Urothelium cell line (cell line): ENCODE data around the gene HEBP1.
A peak's percentile ranks its signal among the peaks of the same experiment; 100 is the strongest.

ENCODE experiments used
- DNase-seq: peaks from one replicate; pipeline ENCODE4 v3.0.0; 2011; ENCODE audit warnings: low spot score, mixed read lengths
- FAIRE-seq: peaks from 2 replicates; lab custom pipeline; 2011; peaks lifted over from hg19 to GRCh38; lab: Jason Lieb, UNC

The HEBP1 gene

DNA sequence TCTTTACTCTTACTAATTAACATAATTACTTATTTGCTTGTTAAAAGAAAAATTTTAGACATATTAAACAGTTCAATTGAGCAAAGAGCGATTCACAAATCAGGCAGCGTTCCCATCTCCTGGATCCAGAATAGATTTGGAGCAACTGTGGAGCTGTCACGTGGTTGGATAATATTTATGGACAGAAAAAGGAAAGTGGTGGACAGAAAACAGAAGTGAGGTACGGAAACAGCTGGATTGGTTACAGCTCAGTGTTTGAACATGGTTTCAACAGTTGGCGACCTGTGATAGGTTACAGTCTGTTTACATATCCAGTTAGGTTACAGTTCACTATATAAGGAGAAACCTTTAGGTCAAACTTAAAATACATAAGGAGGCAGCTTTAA lies 24.5 kb upstream of the HEBP1 start:
- FAIRE-seq: peak; percentile 63

DNA sequence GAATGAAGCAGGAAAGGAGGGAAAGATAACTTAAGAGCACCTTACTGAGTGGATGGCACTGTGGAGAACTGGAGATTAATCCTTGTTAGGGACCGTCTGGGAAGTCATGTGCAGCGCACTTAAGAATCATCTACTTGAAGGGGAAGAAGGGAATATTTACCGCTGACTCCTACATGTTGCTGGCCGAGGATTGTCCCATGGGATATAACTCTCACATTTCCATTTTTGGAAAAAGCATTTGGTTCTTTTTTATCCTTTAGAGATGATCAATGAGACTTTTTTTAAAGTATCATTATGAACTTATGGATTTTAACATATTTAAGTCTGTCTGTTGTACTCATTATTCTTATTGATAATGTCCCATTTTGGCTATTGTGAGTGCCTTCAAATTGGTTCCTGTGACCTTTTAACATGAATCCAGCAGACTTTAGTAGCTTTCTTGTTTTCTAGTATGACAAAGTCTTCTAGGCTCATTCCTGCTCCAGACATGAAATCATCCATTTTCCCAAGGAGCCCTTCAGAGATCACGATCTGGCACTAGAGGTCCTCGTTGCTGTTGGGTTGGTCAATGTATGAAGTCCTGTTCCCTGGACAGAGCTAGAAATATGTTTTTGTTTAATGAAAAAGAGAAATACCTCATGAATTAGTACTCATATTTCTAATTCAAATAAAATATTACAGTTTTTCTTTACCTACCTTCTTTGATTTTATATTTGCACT lies 23.9 kb upstream of the HEBP1 start:
- FAIRE-seq: peak; percentile 74
- DNase-seq: no peak

More for the DNA sequence above, 24.5 kb upstream of the HEBP1 start:
- no peak for DNase-seq

DNA sequence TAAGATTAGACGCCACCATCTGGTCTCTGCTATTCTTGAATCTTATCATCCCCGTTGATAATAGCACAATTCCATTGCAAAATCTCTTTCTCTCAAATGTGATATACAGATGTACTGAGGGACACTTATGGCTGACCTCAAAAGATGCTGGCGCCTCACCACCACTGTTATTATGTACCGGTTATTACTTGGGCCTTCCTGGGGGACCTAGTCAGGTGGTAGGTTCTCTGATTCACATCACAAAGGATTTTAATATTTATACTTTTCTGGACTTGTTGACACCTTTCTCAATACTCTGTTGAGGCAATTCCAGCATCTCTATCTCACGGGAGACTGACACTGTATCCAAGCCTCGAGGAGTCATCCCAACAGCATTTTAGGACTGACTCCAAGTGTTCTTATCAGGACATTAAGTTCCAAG lies 22.8 kb upstream of the HEBP1 start:
- DNase-seq: no peak
- no peak for FAIRE-seq

DNA sequence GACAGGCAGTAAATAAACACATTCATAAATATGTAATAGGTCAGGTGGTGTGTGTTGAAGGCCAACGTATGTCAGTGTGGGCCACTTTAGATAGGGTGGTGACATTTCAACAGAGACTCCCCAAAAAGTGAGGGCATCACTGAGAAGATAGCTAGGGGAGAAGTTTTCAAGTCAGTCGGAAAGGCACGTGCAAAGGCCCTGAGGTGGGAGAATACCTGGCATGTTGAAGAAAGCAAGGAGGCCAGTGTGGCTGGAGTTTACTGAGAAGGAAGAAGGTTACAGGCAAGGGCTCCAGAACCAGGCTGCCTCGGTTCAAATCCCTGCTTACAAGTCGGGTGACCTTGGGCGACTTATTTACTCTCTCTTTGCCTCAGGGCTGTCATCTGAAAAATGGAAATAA lies 11.0 kb upstream of the HEBP1 start:
- DNase-seq: no peak

DNA sequence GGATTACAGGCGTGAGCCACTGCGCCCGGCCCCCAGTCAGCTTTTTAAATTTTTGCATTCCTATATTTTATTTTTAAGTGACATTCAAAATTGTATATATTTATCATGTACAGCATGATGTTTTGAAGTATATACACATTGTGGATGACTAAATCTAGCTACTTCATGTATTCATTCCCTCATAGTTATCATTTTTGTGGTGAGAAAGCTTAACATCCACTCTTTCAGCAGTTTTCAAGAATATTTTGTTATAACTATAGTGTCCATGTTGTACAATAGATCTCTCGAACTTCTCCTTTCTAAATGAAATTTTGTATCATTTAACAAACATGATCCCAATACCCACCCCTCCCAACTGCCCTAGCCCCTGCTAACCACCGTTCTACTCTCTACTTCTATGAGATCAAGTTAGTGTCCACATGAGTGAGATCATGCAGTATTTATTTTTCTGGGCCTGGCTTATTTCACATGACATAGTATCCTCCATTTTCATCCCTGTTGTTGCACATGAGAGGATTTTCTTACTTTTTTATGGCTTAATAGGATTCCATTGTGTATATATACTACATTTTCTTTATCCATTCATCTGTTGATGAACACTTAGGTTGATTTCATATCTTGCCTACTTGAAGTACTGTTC lies 8.8 kb upstream of the HEBP1 start:
- FAIRE-seq: peak; percentile 68
- DNase-seq: no peak

More for the DNA sequence above, 11.0 kb upstream of the HEBP1 start:
- no peak for FAIRE-seq

DNA sequence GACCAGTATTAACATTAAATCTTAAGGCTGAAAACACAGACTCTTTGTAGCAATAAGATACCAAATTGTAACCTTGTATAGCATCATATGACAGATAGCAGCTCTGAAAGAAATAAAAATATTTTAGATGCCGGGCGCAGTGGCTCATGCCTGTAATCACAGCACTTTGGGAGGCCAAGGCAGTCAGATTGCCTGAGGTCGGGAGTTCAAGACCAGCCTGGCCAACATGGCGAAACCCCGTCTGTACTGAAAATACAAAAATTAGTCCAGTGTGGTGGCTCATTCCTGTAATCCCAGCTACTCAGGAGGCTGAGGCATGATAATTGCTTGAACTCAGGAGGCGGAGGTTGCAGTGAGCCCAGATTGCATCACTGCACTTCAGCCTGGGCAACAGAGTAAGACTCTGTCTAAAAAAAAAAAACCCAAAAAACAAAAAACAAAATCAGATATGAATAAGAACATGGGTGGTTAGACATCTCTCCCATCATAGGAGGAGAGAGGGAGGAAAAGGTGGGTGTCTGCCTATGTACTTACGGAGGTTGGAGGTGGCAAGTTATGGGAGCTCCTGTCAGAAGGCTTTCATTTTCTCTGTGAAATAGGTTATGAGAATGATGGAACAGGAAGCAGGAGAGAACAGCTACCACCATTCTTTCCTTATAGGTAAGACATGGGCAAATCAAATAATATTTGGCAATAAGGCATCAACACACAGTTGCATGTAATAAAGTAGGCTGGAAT lies 7.6 kb upstream of the HEBP1 start:
- DNase-seq: no peak
- no peak for FAIRE-seq

DNA sequence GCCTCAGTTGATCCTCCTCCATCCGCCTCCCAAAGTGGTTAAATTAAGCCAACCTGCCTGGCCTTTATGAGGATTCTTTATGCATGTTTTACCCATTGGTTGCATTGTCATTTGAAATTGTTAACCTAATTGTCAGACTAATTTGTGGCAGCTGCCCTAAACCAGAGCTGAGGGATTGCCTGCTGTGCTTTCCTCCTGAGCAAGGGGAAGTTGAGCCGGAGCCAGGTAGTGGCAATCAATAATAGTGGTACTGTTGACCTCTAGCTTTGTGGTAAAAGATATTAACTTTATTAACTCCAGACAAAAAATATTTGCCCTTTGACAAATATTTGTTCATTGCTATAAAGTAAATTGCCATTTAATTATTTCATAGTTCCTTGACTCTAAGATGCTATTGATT lies 5.6 kb upstream of the HEBP1 start:
- FAIRE-seq (no peak), DNase-seq (no peak)

DNA sequence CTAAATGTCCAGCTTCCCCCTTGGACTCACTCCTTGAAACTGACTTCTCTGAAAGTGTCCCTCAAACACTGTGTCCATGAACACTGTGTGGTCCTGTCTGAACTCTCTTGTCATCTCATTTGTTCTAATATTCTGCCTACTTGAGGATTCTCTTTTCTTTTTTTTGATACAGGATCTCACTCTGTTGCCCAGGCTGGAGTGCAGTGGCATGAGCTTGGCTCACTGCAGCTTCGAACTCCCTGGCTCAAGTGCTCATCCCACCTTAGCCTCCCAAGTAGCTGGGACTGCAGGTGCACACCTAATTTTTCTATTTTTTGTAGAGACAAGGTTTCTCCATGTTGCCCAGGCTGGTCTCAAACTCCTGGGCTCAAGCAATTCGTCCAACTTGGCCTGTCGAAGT lies 4.9 kb upstream of the HEBP1 start:
- FAIRE-seq (no peak), DNase-seq (no peak)

DNA sequence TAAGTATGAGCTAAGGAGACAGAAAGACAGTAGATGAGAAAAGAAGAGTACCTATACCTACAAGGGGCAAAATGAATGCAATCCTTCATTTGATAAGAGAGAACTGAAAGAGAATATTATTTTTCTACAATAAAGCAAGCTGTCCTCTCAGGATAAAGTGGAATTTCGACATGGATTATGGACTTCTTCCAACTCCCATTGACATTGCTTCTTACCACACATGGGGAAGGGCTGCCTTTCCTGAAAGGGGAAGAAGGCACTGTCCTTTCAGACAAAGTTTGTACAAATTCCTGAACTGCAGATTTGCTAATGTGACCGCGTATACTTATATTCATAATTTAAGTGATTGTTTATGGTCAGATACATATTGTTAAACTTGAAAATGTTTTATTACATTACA lies 4.3 kb upstream of the HEBP1 start:
- DNase-seq (no peak), FAIRE-seq (no peak)

DNA sequence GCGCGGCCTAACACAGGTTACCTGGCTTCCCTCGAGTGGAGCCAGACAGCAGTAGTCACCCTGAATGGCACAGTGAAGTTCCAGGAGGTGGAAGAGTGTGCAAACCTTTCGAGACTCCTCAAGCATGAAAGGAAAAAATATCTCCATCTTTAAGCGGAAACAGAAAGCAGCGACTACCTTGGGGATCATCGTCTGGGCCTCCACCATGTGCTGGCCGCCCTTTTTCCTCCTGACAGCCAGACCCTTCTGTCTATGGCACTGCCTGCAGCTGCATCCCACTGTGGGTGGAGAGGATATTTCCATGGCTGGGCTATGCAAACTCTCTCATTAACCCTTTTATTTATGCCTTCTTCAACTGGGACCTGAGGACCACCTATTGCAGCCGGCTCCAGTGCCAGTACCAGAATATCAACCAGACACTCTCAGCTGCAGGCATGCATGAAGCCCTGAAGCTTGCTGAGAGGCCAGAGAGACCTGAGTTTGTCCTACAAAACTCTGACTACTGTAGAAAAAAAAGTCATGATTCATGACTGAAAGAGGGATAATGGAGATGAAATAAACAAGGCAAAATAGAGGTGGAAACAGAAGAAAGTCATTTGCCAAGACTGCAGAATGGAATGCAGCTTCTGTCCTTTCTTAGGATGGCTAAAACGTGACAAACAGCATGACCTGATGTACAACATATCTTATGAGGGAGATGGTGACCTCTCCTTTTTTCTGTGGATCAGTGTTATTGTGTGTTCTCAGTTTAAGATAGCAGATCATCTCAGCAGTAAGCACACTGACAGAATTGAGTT lies 2.4 kb upstream of the HEBP1 start:
- DNase-seq (no peak), FAIRE-seq (no peak)

DNA sequence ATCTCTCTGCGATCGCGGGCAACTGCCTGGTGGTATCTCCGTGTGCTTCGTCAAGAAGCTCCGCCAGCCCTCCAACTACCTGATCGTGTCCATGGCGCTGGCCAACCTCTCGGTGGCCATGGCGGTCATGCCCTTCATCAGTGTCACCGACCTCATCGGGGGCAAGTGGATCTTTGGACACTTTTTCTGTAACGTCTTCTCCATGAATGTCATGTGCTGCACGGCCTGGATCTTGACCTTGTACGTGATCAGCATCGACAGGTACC lies 1.6 kb upstream of the HEBP1 start:
- FAIRE-seq (peak; percentile 62), DNase-seq (no peak)

DNA sequence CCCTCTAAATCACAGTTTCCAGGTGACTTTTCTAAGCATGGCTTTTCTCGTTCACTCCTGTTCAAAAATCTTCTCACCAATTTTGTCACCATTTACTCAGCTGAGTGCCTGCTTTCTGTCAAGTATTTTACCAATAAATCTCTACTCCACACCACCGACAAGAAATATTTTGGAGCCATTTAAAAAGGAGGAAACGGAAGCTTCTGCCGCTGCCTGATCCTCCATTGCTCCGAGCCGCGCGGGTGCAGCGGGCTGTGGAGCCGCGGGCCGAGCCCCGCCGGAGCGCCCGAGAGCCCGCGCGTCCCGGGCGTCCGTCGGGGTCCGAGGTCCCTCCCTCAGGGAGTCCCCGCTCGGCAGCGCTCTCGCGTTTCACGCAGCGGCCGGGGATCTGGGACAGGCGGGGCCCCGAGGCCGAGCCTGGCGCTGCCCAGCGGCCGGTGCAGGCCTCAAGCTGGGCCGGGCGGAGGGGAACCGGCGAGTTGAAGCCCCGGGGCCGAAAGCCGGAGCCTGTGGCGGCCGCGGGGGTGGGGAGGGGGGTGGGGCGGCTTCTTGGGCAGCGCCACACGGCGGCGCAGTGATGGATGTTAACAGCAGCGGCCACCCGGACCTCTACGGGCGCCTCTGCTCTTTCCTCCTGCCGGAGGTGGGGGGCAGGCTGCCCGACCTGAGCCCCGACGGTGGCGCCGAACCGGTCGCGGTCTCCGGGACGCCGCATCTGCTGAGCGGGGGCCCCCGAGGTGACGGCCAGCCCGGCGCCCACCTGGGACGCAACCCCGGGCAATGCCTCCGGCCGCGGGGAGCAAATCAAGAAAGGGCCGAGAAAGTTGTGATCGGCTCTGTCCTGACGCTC lies 1.1 kb upstream of the HEBP1 start:
- no peak for FAIRE-seq
- peak; percentile 93 for DNase-seq

DNA sequence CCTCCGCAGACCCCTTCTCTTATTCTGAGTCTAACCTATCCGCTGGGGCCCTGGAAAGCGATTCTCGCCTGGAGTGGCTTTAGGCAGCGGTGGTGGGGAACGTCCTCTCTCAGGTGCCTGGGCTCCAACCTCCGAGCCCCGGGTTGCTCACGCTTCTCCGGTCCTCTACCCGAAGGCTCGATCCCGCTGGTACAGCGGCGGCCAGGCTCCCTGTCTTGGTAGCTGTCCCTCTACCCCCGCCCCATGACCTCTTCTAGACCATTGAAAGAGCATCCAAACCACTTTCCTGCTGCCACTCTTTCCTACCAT lies 505 bp upstream of the HEBP1 start:
- FAIRE-seq: no peak
- no peak for DNase-seq

DNA sequence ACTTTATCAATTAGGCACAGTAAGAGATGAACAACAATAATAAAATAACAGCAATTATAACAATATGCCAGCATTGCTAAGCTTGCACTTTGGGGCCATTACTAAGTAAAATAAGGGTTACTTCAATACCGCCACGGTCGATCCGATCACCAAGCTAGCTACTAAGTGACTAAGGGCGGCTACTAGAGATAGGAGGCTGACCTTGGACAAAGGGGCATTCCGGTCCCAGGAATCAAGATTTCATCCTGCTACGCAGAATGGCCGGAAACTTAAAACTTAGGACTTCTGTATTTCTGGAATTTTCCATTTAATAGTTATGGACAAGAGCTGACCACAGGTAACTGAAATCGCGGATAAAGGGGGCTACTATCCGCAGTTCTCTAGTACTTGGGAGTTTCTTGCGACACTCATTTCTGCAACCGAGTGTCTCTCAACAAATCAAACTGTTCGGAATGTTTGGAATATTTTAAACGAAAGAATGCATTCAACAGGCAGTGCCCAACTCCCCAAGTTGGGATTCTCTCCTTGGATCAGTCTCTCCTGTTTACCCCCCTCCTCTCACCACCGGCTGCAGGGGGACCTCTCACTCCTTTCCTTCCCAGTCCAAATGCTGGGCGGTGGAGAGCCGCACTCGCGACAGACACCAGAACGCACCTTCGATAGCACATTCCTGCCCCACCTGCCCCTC lies 650 bp downstream of the HEBP1 start:
- DNase-seq (peak; percentile 29), FAIRE-seq (no peak)

DNA sequence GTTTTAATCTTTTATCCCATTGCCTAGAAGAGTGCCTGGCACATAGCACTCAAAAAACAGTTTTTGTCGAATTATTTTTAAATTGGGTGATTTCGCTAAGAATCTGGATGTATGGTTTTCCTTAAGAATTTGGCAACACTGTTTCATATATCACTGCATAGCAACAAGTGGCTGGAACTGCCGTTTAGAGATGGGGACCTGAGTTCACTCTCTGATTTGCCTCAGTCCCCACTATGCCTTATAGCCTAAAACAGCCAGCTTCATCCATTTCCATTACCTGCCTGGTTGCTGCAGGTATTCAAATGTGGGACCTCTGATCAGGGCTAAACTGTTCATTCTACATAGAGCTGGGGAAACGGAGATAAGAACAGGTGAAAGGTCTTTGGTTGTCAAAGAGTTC lies 1.8 kb downstream of the HEBP1 start:
- DNase-seq (no peak), FAIRE-seq (no peak)

DNA sequence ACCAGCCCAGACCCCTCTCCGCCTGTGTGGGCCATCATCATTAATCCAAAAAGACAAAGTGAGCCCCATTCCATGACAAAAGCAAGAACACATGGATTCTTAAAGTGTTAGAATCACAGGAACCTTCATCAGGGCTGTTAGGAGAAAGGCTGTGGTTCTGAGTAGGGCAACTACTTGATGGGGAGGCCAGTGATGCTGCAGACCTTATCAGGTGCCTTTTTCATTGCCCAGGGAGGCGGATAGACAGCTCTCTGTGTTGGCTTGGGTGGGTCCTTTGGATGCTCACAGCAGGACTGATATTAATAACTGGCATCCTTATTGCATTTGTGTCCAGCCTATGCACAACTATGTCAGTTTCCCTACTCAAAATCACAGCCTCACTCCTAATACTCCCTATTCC lies 2.3 kb downstream of the HEBP1 start:
- FAIRE-seq (no peak), DNase-seq (no peak)

DNA sequence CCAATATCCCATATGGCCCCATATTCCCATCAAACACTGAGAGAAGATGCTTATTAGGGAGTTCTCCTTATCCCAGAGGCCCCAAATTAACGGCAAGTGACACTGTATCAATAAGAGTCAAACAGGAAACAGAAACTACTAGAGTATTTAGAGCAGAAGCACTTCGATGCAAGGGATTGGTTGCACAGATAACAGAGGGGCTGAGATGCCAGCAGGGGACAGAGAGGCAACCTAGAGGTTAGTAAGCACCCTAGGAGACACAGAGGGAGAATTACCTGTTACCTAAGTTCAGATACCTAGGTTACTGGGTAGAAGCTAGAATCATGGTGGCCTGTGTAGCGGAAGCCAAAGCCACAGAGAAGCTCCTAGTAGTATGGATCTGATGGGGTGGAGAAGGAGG lies 2.9 kb downstream of the HEBP1 start:
- DNase-seq: no peak

DNA sequence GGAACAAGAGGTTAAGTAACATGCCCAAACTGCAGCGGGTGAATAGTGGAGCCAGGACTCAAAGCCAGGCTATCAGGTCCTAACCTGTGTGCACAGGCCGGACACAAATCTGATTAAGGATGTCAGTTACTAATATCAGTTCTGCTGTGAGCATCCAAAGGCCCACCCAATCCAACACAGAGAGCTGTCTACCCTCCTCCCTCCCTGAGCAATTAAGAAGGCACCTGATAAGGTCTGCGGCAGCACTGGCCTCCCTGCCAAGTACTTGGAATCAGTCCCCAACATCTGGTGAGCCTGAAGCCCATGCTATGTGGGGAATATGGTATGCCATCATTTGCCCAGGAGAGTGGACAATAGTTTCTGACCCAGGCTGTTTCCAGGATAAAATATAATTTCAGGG lies 3.9 kb downstream of the HEBP1 start:
- no peak for FAIRE-seq
- DNase-seq: no peak

More for the DNA sequence above, 2.9 kb downstream of the HEBP1 start:
- FAIRE-seq: no peak

DNA sequence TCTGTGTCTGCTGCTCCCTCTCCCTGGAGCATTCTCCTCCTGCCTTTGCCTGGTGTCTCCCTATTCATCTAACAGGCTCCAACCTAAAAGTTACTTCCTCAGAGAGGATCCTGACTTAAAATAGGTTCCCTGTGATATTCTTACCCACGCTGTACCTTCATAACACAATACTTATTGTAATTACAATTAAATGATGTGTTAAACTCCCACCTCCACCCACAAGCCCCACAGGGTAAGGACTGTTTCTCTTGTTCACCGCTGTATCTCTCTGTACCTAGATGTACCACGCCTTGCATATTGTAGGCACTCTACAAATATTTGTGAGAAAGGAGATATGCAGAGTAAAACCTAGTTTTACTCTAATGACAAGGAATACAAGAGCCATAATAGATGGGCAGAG lies 5.0 kb downstream of the HEBP1 start:
- DNase-seq (no peak), FAIRE-seq (no peak)

DNA sequence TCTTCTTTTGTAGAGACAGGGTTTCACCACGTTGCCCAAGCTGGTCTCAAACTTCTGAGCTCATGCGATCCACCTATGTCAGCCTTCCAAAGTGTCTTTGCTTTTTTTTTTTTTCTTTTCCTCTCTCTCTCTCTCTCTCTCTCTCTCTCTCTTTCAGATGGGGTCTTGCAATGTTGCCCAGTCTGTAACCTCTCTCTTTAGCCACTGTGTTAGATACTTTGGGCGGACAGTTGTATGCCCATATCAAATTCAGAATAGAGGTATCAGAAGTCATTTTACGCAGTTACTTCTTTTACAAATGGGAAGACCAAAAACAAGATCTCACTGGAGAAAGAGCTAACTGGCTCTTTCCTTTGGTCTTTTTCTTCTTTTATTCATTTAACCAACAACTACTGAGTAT lies 6.7 kb downstream of the HEBP1 start:
- FAIRE-seq (no peak), DNase-seq (no peak)
